Measurements from ENCODE around the gene CCDC15.

DNA sequence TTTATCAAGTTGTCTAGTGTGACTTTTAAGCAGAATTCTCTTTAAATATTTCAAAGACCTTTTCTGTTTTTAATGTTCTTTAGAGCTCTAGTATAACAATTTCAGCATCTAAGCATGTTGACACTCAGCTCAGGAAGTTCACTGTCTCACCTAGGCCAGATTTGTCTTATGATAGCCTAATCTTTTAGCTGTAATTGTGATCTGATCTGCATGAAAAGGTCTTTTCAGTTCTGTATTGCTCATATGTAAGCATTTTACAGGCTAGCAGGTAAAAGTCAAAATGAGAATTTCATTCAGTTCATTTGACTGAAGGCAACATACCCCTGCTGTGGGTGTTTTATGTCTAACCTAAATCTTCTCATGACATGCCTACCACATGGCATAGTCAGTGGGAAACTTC is 62.4 kb downstream of the CCDC15 start:
- TF ChIP-seq POLR2A (IDR thresholded peaks at IDR 0.05; ENCODE audit: low read depth, low read length) (no peak), RAD21 (IDR thresholded peaks at IDR 0.05; ENCODE audit: low read length) (no peak), CTCF (conservative IDR thresholded peaks at IDR 0.05; ENCODE audit: low read depth, low read length) (no peak), MXI1 (IDR thresholded peaks at IDR 0.05; ENCODE audit: borderline replicate concordance, low read depth, low read length) (no peak), MAFK (IDR thresholded peaks at IDR 0.05; ENCODE audit: low read depth, low read length) (no peak), USF2 (IDR thresholded peaks at IDR 0.05; ENCODE audit: low read depth, low read length) (no peak)

Data from IMR-90 (cell line).